ENCODE results near the gene CUL4B. TPM values are rescaled to one million over a fixed set of nuclear protein-coding genes. Genes with fewer than 3 reads are reported as not detected.
A peak's percentile ranks its signal among the peaks of the same experiment; 100 is the strongest.
"Not testable (repeated sequence)": the region's sequence is repeated elsewhere in the genome, so short reads cannot be mapped to it uniquely, and the experiment has no call there.

The CUL4B gene
- total RNA-seq (19.0 TPM), polyA plus RNA-seq (ENCODE audit: insufficient read depth in 1 of 8, insufficient read length in 8 of 8, low replicate concordance in 1 of 8) (10 to 100 TPM; 23.6 to 39.7 (median 28.4) TPM)
- long read RNA-seq, donor 1, full-length matches to known transcripts = 1 of 18 reads
- long read RNA-seq, donor 1, partial matches to known transcripts = 6 of 18 reads
- long read RNA-seq, donor 1, other reads (novel, unspliced or antisense) = 11 of 18 reads
- long read RNA-seq, donor 2 = 0 reads
- long read RNA-seq, donor 3, full-length matches to known transcripts = 1 of 62 reads
- long read RNA-seq, donor 3, partial matches to known transcripts = 19 of 62 reads
- long read RNA-seq, donor 3, other reads (novel, unspliced or antisense) = 42 of 62 reads
- long read RNA-seq, donor 4 = 0 reads
- long read RNA-seq, donor 5, full-length matches to known transcripts = 5 of 186 reads
- long read RNA-seq, donor 5, partial matches to known transcripts = 75 of 186 reads
- long read RNA-seq, donor 5, other reads (novel, unspliced or antisense) = 106 of 186 reads
- long read RNA-seq, donor 6, full-length matches to known transcripts = 7 of 7 reads
- long read RNA-seq, donor 6, partial matches to known transcripts = 0 of 7 reads
- long read RNA-seq, donor 6, other reads (novel, unspliced or antisense) = 0 of 7 reads
- long read RNA-seq, donor 7, full-length matches to known transcripts = 4 of 4 reads
- long read RNA-seq, donor 7, partial matches to known transcripts = 0 of 4 reads
- long read RNA-seq, donor 7, other reads (novel, unspliced or antisense) = 0 of 4 reads
- long read RNA-seq, donor 8, partial matches to known transcripts = 38 of 86 reads
- long read RNA-seq, donor 8, other reads (novel, unspliced or antisense) = 48 of 86 reads
- long read RNA-seq, donor 9, full-length matches to known transcripts = 2 of 2 reads
- long read RNA-seq, donor 9, partial matches to known transcripts = 0 of 2 reads
- long read RNA-seq, donor 9, other reads (novel, unspliced or antisense) = 0 of 2 reads
- long read RNA-seq, donor 10, full-length matches to known transcripts = 3 of 175 reads
- long read RNA-seq, donor 10, partial matches to known transcripts = 87 of 175 reads
- long read RNA-seq, donor 10, other reads (novel, unspliced or antisense) = 85 of 175 reads
- long read RNA-seq, donor 11, full-length matches to known transcripts = 1 of 1 reads
- long read RNA-seq, donor 11, partial matches to known transcripts = 0 of 1 reads
- long read RNA-seq, donor 11, other reads (novel, unspliced or antisense) = 0 of 1 reads

DNA sequence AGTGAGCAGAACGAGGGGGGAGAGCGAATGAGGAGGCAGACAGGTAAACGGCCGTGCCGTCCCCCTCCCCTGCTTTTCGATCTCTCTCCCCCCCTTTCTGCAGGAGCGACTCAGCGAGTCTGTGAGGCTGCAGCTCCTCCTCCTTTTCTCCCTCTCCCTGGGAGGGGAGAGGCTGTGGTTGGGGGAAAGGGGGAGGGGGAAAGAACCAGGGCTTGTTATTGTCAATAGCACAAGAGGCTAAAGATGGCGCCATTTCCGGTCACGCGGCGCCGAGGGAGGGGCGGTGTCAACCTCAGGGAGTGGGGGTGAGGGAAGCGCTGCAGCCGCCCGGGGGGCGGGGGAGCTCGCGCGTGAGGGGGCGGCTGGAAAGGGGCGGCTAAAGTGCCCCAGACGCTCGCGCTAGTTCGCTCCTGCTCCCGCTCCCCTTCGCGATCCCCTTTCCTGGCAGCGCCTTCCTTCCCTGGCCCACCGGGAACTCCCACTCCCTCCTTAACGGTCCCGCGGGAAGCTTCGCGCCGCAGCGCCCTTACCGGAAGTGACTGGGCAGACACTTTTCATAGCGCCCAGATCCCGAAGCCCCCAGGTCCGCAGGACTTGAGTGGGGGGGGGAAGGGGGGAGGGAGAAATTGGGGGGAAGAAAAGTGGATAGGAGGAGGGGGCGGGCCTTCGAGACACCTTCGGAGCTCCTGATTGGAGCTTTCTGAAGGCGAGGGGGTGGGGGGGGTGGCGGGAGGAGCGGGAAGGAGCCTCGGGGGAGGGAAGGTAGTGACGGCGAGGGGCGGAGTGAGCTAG lies at the start of gene CUL4B:
Gene CUL4B (minus strand): TSS at position 121 of the 792 bp plus-strand sequence. CDS start 324 bp downstream, outside the sequence.
- H3K27me3 ChIP-seq (ENCODE audit: control insufficient read depth, insufficient read depth, low read length) = peaks cover 2% of the 10 kb centered on the region
- peak within 1 kb of the TSS; percentile 99 for H3K27ac ChIP-seq (ENCODE audit: low read length)
- H3K36me3 ChIP-seq (ENCODE audit: control insufficient read depth, insufficient read depth, low read length) = no peaks in the 10 kb centered on the region
- peak within 1 kb of the TSS; percentile 66 for H3K4me3 ChIP-seq (ENCODE audit: low read length)
- no peaks in the 10 kb centered on the region for H3K4me1 ChIP-seq (ENCODE audit: control insufficient read depth, insufficient read depth, low read length)
- 33% methylated on average over 18 of the region's 54 CpGs for WGBS (ENCODE audit: insufficient coverage)
- DNase-seq = peak; percentile 99
- H3K9me3 ChIP-seq (replicated peaks; ENCODE audit: control insufficient read depth, low read depth, low read length) = no peaks in the 10 kb centered on the region

DNA sequence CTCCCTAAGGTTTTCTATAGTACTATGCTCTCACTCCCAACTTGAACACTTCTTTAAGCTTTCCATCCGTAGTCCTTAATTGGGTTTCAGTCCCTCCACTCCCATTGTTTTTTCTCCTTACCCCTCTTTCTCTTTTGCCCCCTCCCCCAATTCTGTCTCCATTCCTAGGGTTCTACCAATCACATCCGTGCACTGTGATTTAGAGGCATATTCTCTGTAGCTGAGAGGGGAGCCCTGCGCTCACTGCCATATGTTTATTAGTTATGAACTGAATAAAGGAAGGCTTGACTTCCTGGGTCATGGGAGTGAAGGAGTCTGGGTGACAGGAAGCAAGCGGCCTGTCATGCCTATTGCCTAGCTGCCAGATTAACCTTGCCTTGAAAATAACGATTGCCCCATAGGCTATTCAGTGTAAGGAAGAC lies 43.6 kb upstream of the CUL4B start:
- H3K27ac ChIP-seq (ENCODE audit: low read length) = peak overlapping the region; percentile 91
- H3K27me3 ChIP-seq (ENCODE audit: control insufficient read depth, insufficient read depth, low read length) = no peaks in the 10 kb centered on the region
- no peaks in the 10 kb centered on the region for H3K9me3 ChIP-seq (replicated peaks; ENCODE audit: control insufficient read depth, low read depth, low read length)
- WGBS (ENCODE audit: insufficient coverage) = 40% methylated on average over 3 of the region's 5 CpGs
- H3K4me1 ChIP-seq (ENCODE audit: control insufficient read depth, insufficient read depth, low read length) = no peaks in the 10 kb centered on the region
- no peaks in the 10 kb centered on the region for H3K36me3 ChIP-seq (ENCODE audit: control insufficient read depth, insufficient read depth, low read length)
- peak; percentile 61 for DNase-seq
- H3K4me3 ChIP-seq (ENCODE audit: low read length) = peak overlapping the region; percentile 56

DNA sequence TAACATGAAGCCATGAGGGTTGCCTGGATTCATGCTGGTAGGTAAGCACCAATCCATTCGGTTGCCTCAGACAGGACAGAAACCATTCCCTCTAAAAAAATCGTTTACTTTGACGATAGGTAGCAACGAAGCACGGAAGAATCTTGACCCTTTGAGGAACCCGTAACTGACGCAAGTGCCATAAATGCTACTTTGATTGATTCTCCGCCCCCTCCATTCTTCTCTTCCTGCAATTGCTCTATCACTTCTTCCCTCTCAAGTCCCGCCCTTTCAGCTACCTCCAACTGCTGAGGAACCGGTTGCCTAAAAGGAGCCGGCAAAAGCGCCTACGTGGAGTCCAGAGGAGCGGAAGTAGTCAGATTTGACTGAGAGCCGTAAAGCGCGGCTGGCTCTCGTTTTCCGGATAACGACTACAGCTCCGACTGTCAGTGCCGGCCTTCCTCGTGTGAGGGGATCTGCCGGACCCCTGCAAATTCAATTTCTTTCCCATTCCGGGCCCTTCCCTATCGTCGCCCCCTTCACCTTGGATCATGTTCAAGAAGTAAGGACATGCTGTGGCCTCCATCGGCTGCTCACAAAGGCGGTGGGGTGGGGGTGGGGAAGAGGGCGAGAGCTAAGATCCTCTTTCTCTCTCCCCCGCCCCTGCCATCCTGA lies 43.1 kb upstream of the CUL4B start, which contains the start of gene MCTS1:
Gene MCTS1 (plus strand): TSS at position 395 of the 654 bp plus-strand sequence. CDS start 136 bp downstream, at position 531.
- peak within 1 kb of the TSS; percentile 56 for H3K4me3 ChIP-seq (ENCODE audit: low read length)
- H3K27ac ChIP-seq (ENCODE audit: low read length) = peak within 1 kb of the TSS; percentile 91
- DNase-seq = peak; percentile 98
- H3K4me1 ChIP-seq (ENCODE audit: control insufficient read depth, insufficient read depth, low read length) = no peaks in the 10 kb centered on the region
- WGBS (ENCODE audit: insufficient coverage) = 41% methylated on average over 25 of the region's 31 CpGs
- no peaks in the 10 kb centered on the region for H3K9me3 ChIP-seq (replicated peaks; ENCODE audit: control insufficient read depth, low read depth, low read length)
- H3K27me3 ChIP-seq (ENCODE audit: control insufficient read depth, insufficient read depth, low read length) = no peaks in the 10 kb centered on the region
- no peaks in the 10 kb centered on the region for H3K36me3 ChIP-seq (ENCODE audit: control insufficient read depth, insufficient read depth, low read length)

DNA sequence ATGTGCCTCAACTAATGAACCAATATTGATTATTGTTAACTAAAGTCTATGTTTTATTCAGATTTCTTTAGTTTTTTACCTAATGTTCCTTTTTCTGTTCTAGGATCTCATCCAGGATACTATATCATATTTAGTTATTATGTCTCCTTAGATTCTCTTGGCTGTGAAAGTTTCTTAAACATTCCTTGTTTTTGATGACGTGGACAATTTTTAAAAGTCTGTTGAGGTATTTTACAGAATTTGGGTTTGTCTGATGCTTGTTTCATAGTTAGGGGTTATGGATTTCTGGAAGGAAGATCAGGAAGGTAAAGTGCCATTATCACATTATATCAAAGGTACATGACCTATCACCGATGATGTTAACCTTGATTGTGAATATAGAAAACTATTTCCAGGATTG lies 24.9 kb upstream of the CUL4B start:
- no CpG with 5 or more reads among the region's 2 CpGs for WGBS (ENCODE audit: insufficient coverage)
- Histone ChIP-seq H3K27ac (ENCODE audit: low read length) (no peak overlapping the region), H3K36me3 (ENCODE audit: control insufficient read depth, insufficient read depth, low read length) (no peaks in the 10 kb centered on the region), H3K27me3 (ENCODE audit: control insufficient read depth, insufficient read depth, low read length) (no peaks in the 10 kb centered on the region), H3K4me1 (ENCODE audit: control insufficient read depth, insufficient read depth, low read length) (no peaks in the 10 kb centered on the region), H3K9me3 (replicated peaks; ENCODE audit: control insufficient read depth, low read depth, low read length) (no peaks in the 10 kb centered on the region), H3K4me3 (ENCODE audit: low read length) (no peak overlapping the region)
- DNase-seq = no peak

- no peak for DNase-seq
- Histone ChIP-seq H3K9me3 (replicated peaks; ENCODE audit: control insufficient read depth, low read depth, low read length) (no peaks in the 10 kb centered on the region), H3K27ac (ENCODE audit: low read length) (no peak overlapping the region), H3K27me3 (ENCODE audit: control insufficient read depth, insufficient read depth, low read length) (no peaks in the 10 kb centered on the region), H3K4me3 (ENCODE audit: low read length) (no peak overlapping the region), H3K4me1 (ENCODE audit: control insufficient read depth, insufficient read depth, low read length) (no peaks in the 10 kb centered on the region), H3K36me3 (ENCODE audit: control insufficient read depth, insufficient read depth, low read length) (no peaks in the 10 kb centered on the region)
- WGBS (ENCODE audit: insufficient coverage) = 67% methylated on average over 14 of the region's 18 CpGs
Observed at GRCh38 chrX:120575379-120576114, 14.8 kb upstream of the CUL4B start.

DNA sequence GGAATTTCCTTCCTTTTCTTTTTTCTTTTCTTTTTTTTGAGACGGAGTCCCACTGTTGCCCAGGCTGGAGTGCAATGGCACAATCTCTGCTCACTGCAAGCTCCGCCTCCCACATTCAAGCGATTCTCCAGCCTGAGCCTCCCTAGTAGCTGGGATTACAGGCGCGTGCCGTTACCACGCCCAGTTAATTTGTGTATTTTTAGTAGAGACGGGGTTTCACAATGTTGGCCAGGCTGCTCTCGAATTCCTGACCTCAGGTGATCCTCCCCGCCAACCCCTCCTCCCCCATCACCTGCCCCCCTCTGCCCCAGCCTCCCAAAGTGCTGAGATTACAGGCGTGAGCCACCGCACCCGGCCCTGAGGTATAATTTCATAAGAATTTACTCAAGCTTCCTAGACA lies 13.0 kb upstream of the CUL4B start:
- 90% methylated on average over 4 of the region's 13 CpGs for WGBS (ENCODE audit: insufficient coverage)
- H3K4me3 ChIP-seq (ENCODE audit: low read length); H3K36me3 ChIP-seq (ENCODE audit: control insufficient read depth, insufficient read depth, low read length); H3K27ac ChIP-seq (ENCODE audit: low read length); DNase-seq; H3K4me1 ChIP-seq (ENCODE audit: control insufficient read depth, insufficient read depth, low read length); H3K27me3 ChIP-seq (ENCODE audit: control insufficient read depth, insufficient read depth, low read length); H3K9me3 ChIP-seq (replicated peaks; ENCODE audit: control insufficient read depth, low read depth, low read length): not testable (repeated sequence)

- Histone ChIP-seq H3K4me1 (ENCODE audit: control insufficient read depth, insufficient read depth, low read length) (no peaks in the 10 kb centered on the region), H3K27ac (ENCODE audit: low read length) (no peak overlapping the region), H3K27me3 (ENCODE audit: control insufficient read depth, insufficient read depth, low read length) (no peaks in the 10 kb centered on the region), H3K36me3 (ENCODE audit: control insufficient read depth, insufficient read depth, low read length) (no peaks in the 10 kb centered on the region), H3K9me3 (replicated peaks; ENCODE audit: control insufficient read depth, low read depth, low read length) (no peaks in the 10 kb centered on the region), H3K4me3 (ENCODE audit: low read length) (no peak overlapping the region)
- no CpG with 5 or more reads among the region's 3 CpGs for WGBS (ENCODE audit: insufficient coverage)
- no peak for DNase-seq
Observed at GRCh38 chrX:120570011-120570600, 9.3 kb upstream of the CUL4B start.

- Histone ChIP-seq H3K4me1 (ENCODE audit: control insufficient read depth, insufficient read depth, low read length) (no peaks in the 10 kb centered on the region), H3K4me3 (ENCODE audit: low read length) (no peak overlapping the region), H3K27me3 (ENCODE audit: control insufficient read depth, insufficient read depth, low read length) (no peaks in the 10 kb centered on the region), H3K27ac (ENCODE audit: low read length) (no peak overlapping the region), H3K36me3 (ENCODE audit: control insufficient read depth, insufficient read depth, low read length) (no peaks in the 10 kb centered on the region), H3K9me3 (replicated peaks; ENCODE audit: control insufficient read depth, low read depth, low read length) (no peaks in the 10 kb centered on the region)
- no CpG with 5 or more reads among the region's 3 CpGs for WGBS (ENCODE audit: insufficient coverage)
- DNase-seq = no peak
Observed at GRCh38 chrX:120568609-120569008, 7.8 kb upstream of the CUL4B start.
